HG02884 (cell line): ENCODE results near the gene SERINC5.
"Not testable (repeated sequence)": the region's sequence is repeated elsewhere in the genome, so short reads cannot be mapped to it uniquely, and the experiment has no call there.

Experiments
- ATAC-seq: cut with Tn5 transposase; IDR thresholded peaks from one replicate; pipeline ENCODE4 v1.9.1; 2021; ENCODE audit warnings: mild to moderate bottlenecking, moderate library complexity; ENCODE audit not compliant: unreplicated experiment

The SERINC5 gene

GRCh38 chr5:80204808-80205614 is 50.8 kb downstream of the SERINC5 start:
- ATAC-seq, result no peak

- not testable (repeated sequence) for ATAC-seq
Measured at GRCh38 chr5:80201763-80202162, 54.1 kb downstream of the SERINC5 start.

DNA sequence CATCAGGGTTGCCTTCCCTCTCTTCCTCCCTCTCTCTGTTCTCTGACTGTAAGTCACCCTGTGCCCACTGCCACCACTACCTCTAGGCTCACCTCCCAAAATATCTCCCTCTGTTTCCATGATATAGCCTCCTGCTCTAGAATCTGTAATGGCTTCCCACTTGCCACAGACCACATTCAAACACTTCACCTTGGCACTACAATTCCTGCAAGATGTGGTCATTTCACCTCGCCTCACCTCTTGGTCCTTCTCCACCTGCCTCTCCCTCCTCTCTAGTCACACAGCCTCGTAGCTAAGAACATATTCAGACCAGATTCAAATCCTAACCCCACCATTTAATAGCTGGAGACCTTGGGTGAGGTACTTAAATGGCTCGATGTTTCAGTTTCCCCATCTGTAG is 56.9 kb downstream of the SERINC5 start:
- no peak for ATAC-seq

GRCh38 chr5:80198399-80198798 is 57.4 kb downstream of the SERINC5 start:
- ATAC-seq, result no peak

- no peak for ATAC-seq
Measured at GRCh38 chr5:80195837-80196400, 59.9 kb downstream of the SERINC5 start.

DNA sequence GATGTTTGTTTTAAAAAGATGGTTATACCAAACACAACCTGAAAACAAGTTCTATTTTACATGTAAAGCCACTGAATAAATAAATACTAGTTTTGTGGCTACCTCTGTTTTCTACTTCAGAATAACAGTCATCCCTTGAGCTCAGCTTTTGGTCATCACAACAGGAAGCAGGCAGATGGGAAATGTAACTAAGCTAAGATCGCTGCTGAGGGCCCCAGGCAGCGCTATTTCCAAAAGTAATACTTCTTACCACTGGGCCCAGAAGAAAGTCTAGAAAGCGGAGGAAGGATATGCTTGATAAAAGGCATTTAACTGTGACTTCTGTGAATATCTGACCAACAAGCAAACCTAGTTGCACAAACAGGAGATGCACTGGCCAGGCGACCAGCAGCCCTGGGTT is 61.4 kb downstream of the SERINC5 start:
- no peak for ATAC-seq

DNA sequence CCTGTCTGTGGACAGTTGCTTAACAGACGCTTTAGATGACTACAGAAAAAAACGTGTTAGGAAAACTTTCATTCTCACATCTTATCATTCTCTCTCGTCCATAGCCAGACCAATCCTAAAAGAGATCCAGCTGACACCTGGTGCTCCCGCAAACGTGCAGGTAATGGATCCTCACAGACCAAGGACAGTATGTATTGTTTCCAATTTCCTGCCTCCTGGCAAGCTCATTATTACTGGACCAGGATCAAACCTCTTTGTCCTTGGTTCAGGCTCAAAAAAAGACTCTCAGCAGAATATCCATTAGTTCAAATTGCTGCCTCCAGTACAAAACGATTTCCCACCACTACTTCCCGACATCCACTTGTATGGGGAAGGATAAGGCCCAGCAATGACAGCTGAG is 62.4 kb downstream of the SERINC5 start:
- no peak for ATAC-seq

GRCh38 chr5:80192507-80193241 is 63.2 kb downstream of the SERINC5 start:
- ATAC-seq, result no peak

GRCh38 chr5:80191991-80192398 is 63.9 kb downstream of the SERINC5 start:
- ATAC-seq, result no peak

DNA sequence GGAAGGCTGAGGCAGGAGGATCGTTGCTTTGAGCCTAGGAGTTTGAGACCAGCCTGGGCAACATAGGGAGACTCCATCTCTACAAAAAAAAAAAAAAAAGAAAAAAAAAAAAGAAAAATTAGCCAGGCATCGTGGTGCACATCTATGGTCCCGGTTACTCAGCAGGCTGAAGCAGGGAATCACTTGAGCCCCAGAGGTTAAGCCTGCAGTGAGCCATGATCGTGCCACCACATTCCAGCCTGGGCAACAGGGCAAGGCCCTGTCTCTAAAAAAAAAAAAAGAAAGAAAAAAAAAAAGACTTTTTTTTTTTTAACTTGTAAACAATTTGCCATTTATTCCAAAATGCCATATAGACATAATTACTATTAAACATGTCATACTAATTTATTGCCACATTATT is 64.5 kb downstream of the SERINC5 start:
- no peak for ATAC-seq

DNA sequence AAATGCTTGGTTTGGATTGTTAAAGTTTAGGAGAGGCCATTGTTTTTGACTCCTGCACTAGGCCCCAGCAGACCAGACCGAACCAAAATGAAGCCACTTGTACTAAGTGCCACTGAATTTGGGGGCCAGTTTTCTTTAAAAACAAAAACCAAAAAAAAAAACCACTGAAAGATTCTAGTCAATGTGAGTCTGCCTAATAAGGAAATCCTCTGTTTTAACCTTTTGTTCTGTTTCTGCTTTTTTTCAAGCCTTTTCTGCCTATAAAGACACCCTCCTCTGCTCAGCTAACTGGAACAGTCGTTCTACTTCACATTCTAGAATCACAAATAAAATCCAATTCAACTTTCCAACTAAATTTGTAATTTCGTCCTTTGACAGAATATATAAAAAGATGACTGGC is 64.9 kb downstream of the SERINC5 start:
- no peak for ATAC-seq

DNA sequence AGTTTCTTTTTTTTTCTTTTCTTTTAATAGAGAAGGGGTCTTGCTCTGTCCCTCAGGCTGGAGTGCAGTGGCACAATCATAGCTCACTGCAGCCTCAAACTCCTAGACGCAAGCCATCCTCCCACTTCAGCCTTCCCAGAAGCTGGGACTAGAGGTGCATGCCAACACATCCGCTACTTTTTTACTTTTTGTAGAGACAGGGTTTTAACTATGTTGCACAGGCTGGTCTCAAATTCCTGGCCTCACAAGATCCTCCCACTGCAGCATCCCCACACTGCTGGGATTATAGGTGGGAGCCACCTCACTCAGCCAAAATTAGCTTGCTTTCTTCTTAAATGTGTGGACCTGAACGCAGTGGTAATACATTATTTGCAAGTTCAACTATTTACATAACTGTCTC is 66.1 kb downstream of the SERINC5 start:
- no peak for ATAC-seq

GRCh38 chr5:80189201-80189600 is 66.6 kb downstream of the SERINC5 start:
- no peak for ATAC-seq

- no peak for ATAC-seq
Measured at GRCh38 chr5:80187421-80188090, 68.3 kb downstream of the SERINC5 start.

DNA sequence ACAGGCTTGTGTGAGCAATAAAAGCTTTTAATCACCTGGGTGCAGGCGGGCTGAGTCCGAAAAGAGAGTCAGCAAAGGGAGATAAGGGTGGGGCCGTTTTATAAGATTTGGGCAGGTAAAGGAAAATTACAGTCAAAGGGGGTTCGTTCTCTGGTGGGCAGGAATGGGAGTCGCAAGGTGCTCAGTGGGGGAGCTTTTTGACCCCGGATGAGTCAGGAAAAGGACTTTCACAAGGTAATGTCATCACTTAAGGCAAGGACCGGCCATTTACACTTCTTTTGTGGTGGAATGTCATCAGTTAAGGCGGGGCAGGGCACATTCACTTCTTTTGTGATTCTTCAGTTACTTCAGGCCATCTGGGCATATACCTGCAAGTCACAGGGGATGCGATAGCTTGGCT is 70.3 kb downstream of the SERINC5 start:
- ATAC-seq, result not testable (repeated sequence)

DNA sequence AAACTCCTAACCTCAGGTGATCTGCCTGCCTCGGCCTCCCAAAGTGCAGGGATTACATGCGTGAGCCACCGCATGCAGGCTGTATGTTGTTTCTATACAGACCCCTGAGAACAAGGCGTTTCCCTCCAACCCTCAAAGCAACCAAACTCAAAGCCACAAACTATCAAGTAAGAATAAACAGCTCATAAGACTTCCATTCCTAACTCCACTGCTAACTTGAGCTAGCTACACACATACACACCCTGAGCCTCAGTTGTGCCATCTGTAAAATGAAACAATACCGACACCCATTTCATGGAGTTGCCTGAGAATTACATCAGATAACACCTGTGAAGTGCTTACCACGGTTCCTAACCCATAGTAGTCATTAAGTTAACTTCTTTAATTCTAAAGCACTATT is 70.8 kb downstream of the SERINC5 start:
- no peak for ATAC-seq

- ATAC-seq, result no peak
Measured at GRCh38 chr5:80184235-80185023, 71.4 kb downstream of the SERINC5 start.

GRCh38 chr5:80183728-80184234 is 72.1 kb downstream of the SERINC5 start:
- not testable (repeated sequence) for ATAC-seq

DNA sequence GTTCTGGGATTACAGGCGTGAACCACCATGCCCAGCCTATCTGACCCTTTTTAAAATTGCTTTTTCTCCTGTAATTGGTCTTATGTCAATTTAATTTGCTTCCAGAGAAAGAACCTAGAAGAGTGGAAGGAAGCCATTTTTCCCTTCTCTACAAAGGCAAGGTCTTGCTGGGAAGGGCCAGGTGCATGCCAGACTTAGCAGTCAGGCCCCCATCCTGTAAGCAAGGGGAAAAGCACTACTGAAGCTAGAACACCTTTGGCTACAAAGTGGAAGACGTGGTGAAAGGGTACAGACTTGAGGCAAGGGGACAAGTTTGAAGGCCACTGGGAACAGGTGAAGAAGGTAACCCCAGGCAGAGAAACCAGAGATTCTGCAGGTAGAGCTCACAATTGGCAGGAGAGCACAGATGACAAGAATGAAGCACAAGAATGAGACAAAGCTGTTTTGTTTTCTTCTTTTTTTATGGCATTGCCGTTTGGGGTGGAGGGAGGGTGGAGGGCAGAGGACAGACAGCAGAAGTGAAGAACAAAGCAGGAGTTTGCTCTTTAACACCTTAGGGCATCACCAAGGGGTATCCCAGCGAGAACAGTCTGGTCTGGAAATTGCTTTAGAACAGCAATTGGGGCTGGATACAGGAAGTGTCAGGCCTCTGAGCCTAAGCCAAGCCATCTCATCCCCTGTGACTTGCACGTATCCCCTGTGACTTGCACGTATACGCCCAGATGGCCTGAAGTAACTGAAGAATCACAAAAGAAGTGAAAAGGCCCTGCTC is 72.9 kb downstream of the SERINC5 start:
- no peak for ATAC-seq
